ENCODE results near the gene VAX1.

GRCh38 chr10:117133273-117134055 is 4.6 kb downstream of the VAX1 start:
- TF ChIP-seq, protein P1, sequence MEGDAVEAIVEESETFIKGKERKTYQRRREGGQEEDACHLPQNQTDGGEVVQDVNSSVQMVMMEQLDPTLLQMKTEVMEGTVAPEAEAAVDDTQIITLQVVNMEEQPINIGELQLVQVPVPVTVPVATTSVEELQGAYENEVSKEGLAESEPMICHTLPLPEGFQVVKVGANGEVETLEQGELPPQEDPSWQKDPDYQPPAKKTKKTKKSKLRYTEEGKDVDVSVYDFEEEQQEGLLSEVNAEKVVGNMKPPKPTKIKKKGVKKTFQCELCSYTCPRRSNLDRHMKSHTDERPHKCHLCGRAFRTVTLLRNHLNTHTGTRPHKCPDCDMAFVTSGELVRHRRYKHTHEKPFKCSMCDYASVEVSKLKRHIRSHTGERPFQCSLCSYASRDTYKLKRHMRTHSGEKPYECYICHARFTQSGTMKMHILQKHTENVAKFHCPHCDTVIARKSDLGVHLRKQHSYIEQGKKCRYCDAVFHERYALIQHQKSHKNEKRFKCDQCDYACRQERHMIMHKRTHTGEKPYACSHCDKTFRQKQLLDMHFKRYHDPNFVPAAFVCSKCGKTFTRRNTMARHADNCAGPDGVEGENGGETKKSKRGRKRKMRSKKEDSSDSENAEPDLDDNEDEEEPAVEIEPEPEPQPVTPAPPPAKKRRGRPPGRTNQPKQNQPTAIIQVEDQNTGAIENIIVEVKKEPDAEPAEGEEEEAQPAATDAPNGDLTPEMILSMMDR (IDR thresholded peaks at IDR 0.05; ENCODE audit: insufficient read depth, low read length, poor library complexity, severe bottlenecking), result no peak
- TF ChIP-seq EZH2phosphoT487 (conservative IDR thresholded peaks at IDR 0.05; ENCODE audit: low read length), result no peak
